Gastroesophageal sphincter (tissue), 3 donors: Measurements from ENCODE around the gene CDC42EP4.

Source experiments
- EP300 ChIP-seq: sonication (generic); formaldehyde crosslinking; IDR thresholded peaks from one replicate; pipeline ENCODE4 v1.6.1; 2017; ENCODE audit warnings: antibody characterized with exemption, mild to moderate bottlenecking
- POLR2A ChIP-seq, 2 donors: fragments of 450-650 bp; IDR thresholded peaks; one replicate each; pipeline ENCODE4 v1.6.1; 2017; ENCODE audit warnings: antibody characterized with exemption in 2 of 2, mild to moderate bottlenecking in 2 of 2, moderate library complexity in 1 of 2
- TF ChIP-seq, protein P1 (sequence below), 4 experiments: fragments of 200-600 bp in 2 of 4; fragments of 450-650 bp in 2 of 4; sonication (generic) in 1 of 4; IDR thresholded peaks; one replicate each; pipeline ENCODE4 v1.5.1; 2017 to 2019; ENCODE audit warnings: antibody characterized with exemption in 4 of 4, mild to moderate bottlenecking in 2 of 4, moderate library complexity in 2 of 4

GRCh38 chr17:73315471-73315870, 3.7 kb upstream of the CDC42EP4 start:
- TF ChIP-seq, protein P1, sequence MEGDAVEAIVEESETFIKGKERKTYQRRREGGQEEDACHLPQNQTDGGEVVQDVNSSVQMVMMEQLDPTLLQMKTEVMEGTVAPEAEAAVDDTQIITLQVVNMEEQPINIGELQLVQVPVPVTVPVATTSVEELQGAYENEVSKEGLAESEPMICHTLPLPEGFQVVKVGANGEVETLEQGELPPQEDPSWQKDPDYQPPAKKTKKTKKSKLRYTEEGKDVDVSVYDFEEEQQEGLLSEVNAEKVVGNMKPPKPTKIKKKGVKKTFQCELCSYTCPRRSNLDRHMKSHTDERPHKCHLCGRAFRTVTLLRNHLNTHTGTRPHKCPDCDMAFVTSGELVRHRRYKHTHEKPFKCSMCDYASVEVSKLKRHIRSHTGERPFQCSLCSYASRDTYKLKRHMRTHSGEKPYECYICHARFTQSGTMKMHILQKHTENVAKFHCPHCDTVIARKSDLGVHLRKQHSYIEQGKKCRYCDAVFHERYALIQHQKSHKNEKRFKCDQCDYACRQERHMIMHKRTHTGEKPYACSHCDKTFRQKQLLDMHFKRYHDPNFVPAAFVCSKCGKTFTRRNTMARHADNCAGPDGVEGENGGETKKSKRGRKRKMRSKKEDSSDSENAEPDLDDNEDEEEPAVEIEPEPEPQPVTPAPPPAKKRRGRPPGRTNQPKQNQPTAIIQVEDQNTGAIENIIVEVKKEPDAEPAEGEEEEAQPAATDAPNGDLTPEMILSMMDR (IDR thresholded peaks at IDR 0.05): no peak
- no peak for TF ChIP-seq EP300
- no peak for TF ChIP-seq POLR2A (IDR thresholded peaks at IDR 0.05)
